HepG2 (cell line): ENCODE data around the gene ARVCF. TPM values are rescaled to one million over a fixed set of nuclear protein-coding genes. Genes with fewer than 3 reads are reported as not detected.

Experiments used
- ARNTL ChIP-seq: sonication (generic); formaldehyde crosslinking; IDR thresholded peaks from 2 replicates; pipeline ENCODE4 v1.4.0; 2020; ENCODE audit warnings: mild to moderate bottlenecking, missing genetic modification reagents
- MBNL3 ChIP-seq: fragments of 250-450 bp; sonication (Bioruptor Pico); conservative IDR thresholded peaks from 2 replicates; pipeline ENCODE4 v1.8.0; 2022; ENCODE audit warnings: mild to moderate bottlenecking, inconsistent platforms
- NAIF1 ChIP-seq: sonication (generic); formaldehyde crosslinking; IDR thresholded peaks from 2 replicates; pipeline ENCODE4 v1.5.0; 2020; ENCODE audit warnings: mild to moderate bottlenecking, missing genetic modification reagents, borderline replicate concordance
- POLR2G ChIP-seq: fragments of 200-400 bp; formaldehyde crosslinking; IDR thresholded peaks from 2 replicates; pipeline ENCODE4 v1.6.1; 2018; ENCODE audit warnings: mild to moderate bottlenecking, low read depth, low read length, moderate library complexity
- SAP130 ChIP-seq: IDR thresholded peaks from 2 replicates; pipeline ENCODE4 v1.6.1; 2016; ENCODE audit warnings: low read depth
- THAP11 ChIP-seq: IDR thresholded peaks from 2 replicates; pipeline ENCODE4 v1.6.1; 2016; ENCODE audit warnings: missing biosample characterization, missing genetic modification reagents
- ZBTB21 ChIP-seq: sonication (generic); formaldehyde crosslinking; IDR thresholded peaks from 2 replicates; pipeline ENCODE4 v1.4.0; 2020; ENCODE audit warnings: missing genetic modification reagents
- ZNF652 ChIP-seq: IDR thresholded peaks from 2 replicates; pipeline ENCODE4 v1.6.1; 2016; ENCODE audit warnings: low read depth, borderline replicate concordance
- ZNF777 ChIP-seq: sonication (generic); formaldehyde crosslinking; IDR thresholded peaks from 2 replicates; pipeline ENCODE4 v1.4.0; 2020; ENCODE audit warnings: missing genetic modification reagents
- ZSCAN22 ChIP-seq: sonication (generic); formaldehyde crosslinking; IDR thresholded peaks from 2 replicates; pipeline ENCODE4 v1.4.0; 2020; ENCODE audit warnings: mild to moderate bottlenecking, missing genetic modification reagents
- ZSCAN31 ChIP-seq: sonication (generic); formaldehyde crosslinking; IDR thresholded peaks from 2 replicates; pipeline ENCODE4 v1.5.0; 2020; ENCODE audit warnings: low read depth, mild to moderate bottlenecking, missing genetic modification reagents
- ZZZ3 ChIP-seq: sonication (generic); formaldehyde crosslinking; IDR thresholded peaks from 2 replicates; pipeline ENCODE4 v1.4.0; 2020; ENCODE audit warnings: missing genetic modification reagents, mild to moderate bottlenecking, borderline replicate concordance
- polyA plus RNA-seq, 8 experiments: library from polyadenylated mRNA; depleted of rRNA in 3 of 8; stranded (reverse) in 7 of 8; unstranded in 1 of 8; fragments of >200 nt; fragmentation: Illumina TruSeq in 4 of 8; extraction: Trizol in 4 of 8; gene quantifications; 2 replicates each; pipeline versions ENCODE4 v1.2.1 to v1.2.3, GENCODE V29; 2011 to 2016; ENCODE audit warnings: low read depth in 4 of 8, missing spikeins in 1 of 8, mixed read lengths in 1 of 8; ENCODE audit not compliant: insufficient read depth in 1 of 8
- total RNA-seq, 5 experiments: library from RNA; depleted of rRNA; stranded (reverse); fragments of >200 nt; fragmentation: Illumina TruSeq; extraction: Trizol; gene quantifications; 2 replicates each; pipeline ENCODE4 v1.2.3, GENCODE V29; 2016; ENCODE audit warnings: low read depth in 1 of 5
- TF ChIP-seq, protein P1 (sequence below): IDR thresholded peaks from 2 replicates; pipeline ENCODE4 v1.6.1; 2016; ENCODE audit warnings: low read depth
- TF ChIP-seq, protein P2 (sequence below): sonication (generic); formaldehyde crosslinking; IDR thresholded peaks from 2 replicates; pipeline ENCODE4 v1.8.0; 2022; ENCODE audit warnings: mild to moderate bottlenecking, missing genetic modification reagents
- TF ChIP-seq, protein P3 (sequence below), 2 experiments: sonication (generic) in 1 of 2; formaldehyde crosslinking in 1 of 2; IDR thresholded peaks; 2 replicates each; pipeline versions ENCODE4 v1.5.1 to v1.6.1; 2011 to 2020; ENCODE audit warnings: borderline replicate concordance in 1 of 2, low read depth in 1 of 2, low read length in 1 of 2, mild to moderate bottlenecking in 1 of 2, missing genetic modification reagents in 1 of 2, moderate library complexity in 1 of 2
- TF ChIP-seq, protein P4 (sequence below): sonication (generic); formaldehyde crosslinking; IDR thresholded peaks from 2 replicates; pipeline ENCODE4 v1.5.1; 2020; ENCODE audit warnings: missing genetic modification reagents, mild to moderate bottlenecking, borderline replicate concordance
- TF ChIP-seq, protein P5 (sequence below): sonication (generic); formaldehyde crosslinking; IDR thresholded peaks from 2 replicates; pipeline ENCODE4 v1.4.0; 2020; ENCODE audit warnings: mild to moderate bottlenecking, low read depth, missing genetic modification reagents
- TF ChIP-seq, protein P6 (sequence below): sonication (generic); formaldehyde crosslinking; IDR thresholded peaks from 2 replicates; pipeline ENCODE4 v1.5.0; 2020; ENCODE audit warnings: missing genetic modification reagents, mild to moderate bottlenecking, borderline replicate concordance

ARVCF gene
- total and polyA plus RNA-seq, 2 of the 13 experiments (the other 11 are each of a cell fraction or from before 2014, with no cell fraction given): 16.4 to 17.7 TPM

DNA sequence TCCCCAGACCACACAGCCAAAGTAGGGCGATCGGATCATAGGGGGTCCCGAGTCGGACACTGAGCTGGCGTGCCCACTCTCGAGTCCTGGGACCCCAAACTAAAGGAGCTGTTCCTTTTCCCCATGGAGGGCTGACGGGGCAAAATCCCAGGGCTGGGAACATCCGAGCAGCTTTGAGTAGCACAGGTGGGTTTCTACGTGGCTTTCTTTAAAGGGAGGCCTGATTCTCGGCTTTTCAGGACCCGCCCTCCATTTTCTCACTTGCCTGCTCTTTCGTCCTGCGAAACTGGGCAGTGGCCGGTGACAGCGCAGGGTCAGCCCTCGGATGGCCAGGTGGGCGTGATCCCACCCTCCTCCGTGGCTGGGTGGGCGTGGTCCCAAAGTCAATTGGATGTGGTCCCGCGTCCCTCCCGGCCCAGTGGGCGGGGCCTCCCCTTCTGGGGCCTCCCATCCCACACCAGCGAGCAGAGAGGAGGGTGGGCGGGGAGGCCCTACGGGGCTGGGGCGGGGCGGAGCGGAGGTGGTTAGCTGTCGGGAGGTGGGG is 57.5 kb downstream of the ARVCF start (continued):
- peak; percentile 67; the same call in 1 of the 2 replicates for TF ChIP-seq SAP130
- TF ChIP-seq ARNTL (CRISPR knock-in tag): peak; percentile 4; the same call in 1 of the 2 replicates
- no peak for TF ChIP-seq THAP11 (CRISPR knock-in tag)
- TF ChIP-seq POLR2G: peak; percentile 74
- TF ChIP-seq ZNF777 (CRISPR knock-in tag): peak; percentile 25; the same call in 1 of the 2 replicates
- no peak for TF ChIP-seq ZNF652 (CRISPR knock-in tag)
- TF ChIP-seq ZZZ3 (CRISPR knock-in tag): 0 out of 2 replicates have a peak, but pooled peaks have one; percentile 0
- TF ChIP-seq MBNL3 (CRISPR knock-in tag): no peak
- TF ChIP-seq, protein P1, sequence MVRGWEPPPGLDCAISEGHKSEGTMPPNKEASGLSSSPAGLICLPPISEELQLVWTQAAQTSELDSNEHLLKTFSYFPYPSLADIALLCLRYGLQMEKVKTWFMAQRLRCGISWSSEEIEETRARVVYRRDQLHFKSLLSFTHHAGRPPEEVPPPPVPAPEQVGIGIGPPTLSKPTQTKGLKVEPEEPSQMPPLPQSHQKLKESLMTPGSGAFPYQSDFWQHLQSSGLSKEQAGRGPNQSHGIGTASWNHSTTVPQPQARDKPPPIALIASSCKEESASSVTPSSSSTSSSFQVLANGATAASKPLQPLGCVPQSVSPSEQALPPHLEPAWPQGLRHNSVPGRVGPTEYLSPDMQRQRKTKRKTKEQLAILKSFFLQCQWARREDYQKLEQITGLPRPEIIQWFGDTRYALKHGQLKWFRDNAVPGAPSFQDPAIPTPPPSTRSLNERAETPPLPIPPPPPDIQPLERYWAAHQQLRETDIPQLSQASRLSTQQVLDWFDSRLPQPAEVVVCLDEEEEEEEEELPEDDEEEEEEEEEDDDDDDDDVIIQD (CRISPR knock-in tag): 0 out of 2 replicates have a peak, but pooled peaks have one; percentile 17
- TF ChIP-seq ZSCAN31 (CRISPR knock-in tag): no peak
- no peak for TF ChIP-seq ZSCAN22
- peak; percentile 32; the same call in 1 of the 2 replicates for TF ChIP-seq NAIF1
- TF ChIP-seq, protein P2, sequence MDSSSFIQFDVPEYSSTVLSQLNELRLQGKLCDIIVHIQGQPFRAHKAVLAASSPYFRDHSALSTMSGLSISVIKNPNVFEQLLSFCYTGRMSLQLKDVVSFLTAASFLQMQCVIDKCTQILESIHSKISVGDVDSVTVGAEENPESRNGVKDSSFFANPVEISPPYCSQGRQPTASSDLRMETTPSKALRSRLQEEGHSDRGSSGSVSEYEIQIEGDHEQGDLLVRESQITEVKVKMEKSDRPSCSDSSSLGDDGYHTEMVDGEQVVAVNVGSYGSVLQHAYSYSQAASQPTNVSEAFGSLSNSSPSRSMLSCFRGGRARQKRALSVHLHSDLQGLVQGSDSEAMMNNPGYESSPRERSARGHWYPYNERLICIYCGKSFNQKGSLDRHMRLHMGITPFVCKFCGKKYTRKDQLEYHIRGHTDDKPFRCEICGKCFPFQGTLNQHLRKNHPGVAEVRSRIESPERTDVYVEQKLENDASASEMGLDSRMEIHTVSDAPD (CRISPR knock-in tag): no peak
- no peak for TF ChIP-seq ZBTB21 (CRISPR knock-in tag)
- TF ChIP-seq, protein P3, sequence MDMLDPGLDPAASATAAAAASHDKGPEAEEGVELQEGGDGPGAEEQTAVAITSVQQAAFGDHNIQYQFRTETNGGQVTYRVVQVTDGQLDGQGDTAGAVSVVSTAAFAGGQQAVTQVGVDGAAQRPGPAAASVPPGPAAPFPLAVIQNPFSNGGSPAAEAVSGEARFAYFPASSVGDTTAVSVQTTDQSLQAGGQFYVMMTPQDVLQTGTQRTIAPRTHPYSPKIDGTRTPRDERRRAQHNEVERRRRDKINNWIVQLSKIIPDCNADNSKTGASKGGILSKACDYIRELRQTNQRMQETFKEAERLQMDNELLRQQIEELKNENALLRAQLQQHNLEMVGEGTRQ (IDR thresholded peaks at IDR 0.05; ENCODE audit: low read depth, low read length): no peak
- TF ChIP-seq, protein P3 (CRISPR knock-in tag; IDR thresholded peaks at IDR 0.05; ENCODE audit: borderline replicate concordance): no peak
- TF ChIP-seq, protein P4, sequence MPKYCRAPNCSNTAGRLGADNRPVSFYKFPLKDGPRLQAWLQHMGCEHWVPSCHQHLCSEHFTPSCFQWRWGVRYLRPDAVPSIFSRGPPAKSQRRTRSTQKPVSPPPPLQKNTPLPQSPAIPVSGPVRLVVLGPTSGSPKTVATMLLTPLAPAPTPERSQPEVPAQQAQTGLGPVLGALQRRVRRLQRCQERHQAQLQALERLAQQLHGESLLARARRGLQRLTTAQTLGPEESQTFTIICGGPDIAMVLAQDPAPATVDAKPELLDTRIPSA (CRISPR knock-in tag): no peak
- TF ChIP-seq, protein P5, sequence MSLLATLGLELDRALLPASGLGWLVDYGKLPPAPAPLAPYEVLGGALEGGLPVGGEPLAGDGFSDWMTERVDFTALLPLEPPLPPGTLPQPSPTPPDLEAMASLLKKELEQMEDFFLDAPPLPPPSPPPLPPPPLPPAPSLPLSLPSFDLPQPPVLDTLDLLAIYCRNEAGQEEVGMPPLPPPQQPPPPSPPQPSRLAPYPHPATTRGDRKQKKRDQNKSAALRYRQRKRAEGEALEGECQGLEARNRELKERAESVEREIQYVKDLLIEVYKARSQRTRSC (CRISPR knock-in tag): no peak
- TF ChIP-seq, protein P6, sequence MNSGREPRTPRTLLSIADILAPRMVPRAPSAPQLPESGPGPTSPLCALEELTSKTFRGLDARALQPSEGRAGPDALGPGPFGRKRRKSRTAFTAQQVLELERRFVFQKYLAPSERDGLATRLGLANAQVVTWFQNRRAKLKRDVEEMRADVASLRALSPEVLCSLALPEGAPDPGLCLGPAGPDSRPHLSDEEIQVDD (CRISPR knock-in tag): no peak
